Measurements from ENCODE around the gene ACO2.

GRCh38 chr22:41431656-41432055, 37.3 kb upstream of the ACO2 start:
- no peak for TF ChIP-seq CTCF (conservative IDR thresholded peaks at IDR 0.05; ENCODE audit: low read length)
- TF ChIP-seq EZH2phosphoT487 (IDR thresholded peaks at IDR 0.05; ENCODE audit: borderline replicate concordance, low read depth, low read length) = no peak

Data from OCI-LY7 (cell line).